HG02943 (cell line): Measurements from ENCODE around the gene WWOX.

Experiments
- ATAC-seq: cut with Tn5 transposase; IDR thresholded peaks from one replicate; pipeline ENCODE4 v1.9.1; 2021; ENCODE audit warnings: mild to moderate bottlenecking, low read depth, moderate library complexity; ENCODE audit not compliant: unreplicated experiment

The WWOX gene

GRCh38 chr16:78256686-78257375, 157.4 kb downstream of the WWOX start:
- ATAC-seq: no peak

- no peak for ATAC-seq
These were observed 157.9 kb downstream of the WWOX start for GRCh38 chr16:78257376-78257728.

GRCh38 chr16:78258375-78259065, 159.1 kb downstream of the WWOX start:
- ATAC-seq: no peak

GRCh38 chr16:78259873-78260272, 160.4 kb downstream of the WWOX start:
- ATAC-seq: no peak

- ATAC-seq: no peak
These were observed 165.2 kb downstream of the WWOX start for GRCh38 chr16:78264642-78265041.

GRCh38 chr16:78269256-78269655, 169.8 kb downstream of the WWOX start:
- ATAC-seq: no peak

- no peak for ATAC-seq
These were observed 172.5 kb downstream of the WWOX start for GRCh38 chr16:78271981-78272380.

- no peak for ATAC-seq
These were observed 175.3 kb downstream of the WWOX start for GRCh38 chr16:78274771-78275170.

GRCh38 chr16:78275420-78275819, 176.0 kb downstream of the WWOX start:
- no peak for ATAC-seq

GRCh38 chr16:78277321-78278055, 178.0 kb downstream of the WWOX start:
- no peak for ATAC-seq

- ATAC-seq: no peak
These were observed 178.6 kb downstream of the WWOX start for GRCh38 chr16:78278056-78278450.

- ATAC-seq: no peak
These were observed 181.7 kb downstream of the WWOX start for GRCh38 chr16:78281115-78281514.

GRCh38 chr16:78283548-78284251, 184.2 kb downstream of the WWOX start:
- ATAC-seq: no peak

GRCh38 chr16:78284326-78284725, 184.9 kb downstream of the WWOX start:
- no peak for ATAC-seq

GRCh38 chr16:78284957-78285434, 185.5 kb downstream of the WWOX start:
- no peak for ATAC-seq

GRCh38 chr16:78285437-78285922, 186.0 kb downstream of the WWOX start:
- ATAC-seq: no peak

- no peak for ATAC-seq
These were observed 186.6 kb downstream of the WWOX start for GRCh38 chr16:78286065-78286464.

GRCh38 chr16:78288888-78289287, 189.4 kb downstream of the WWOX start:
- no peak for ATAC-seq

GRCh38 chr16:78289373-78289772, 189.9 kb downstream of the WWOX start:
- no peak for ATAC-seq

GRCh38 chr16:78289844-78290277, 190.4 kb downstream of the WWOX start:
- ATAC-seq: no peak

GRCh38 chr16:78290395-78290794, 190.9 kb downstream of the WWOX start:
- no peak for ATAC-seq
